Ecto neural progenitor cell (in vitro differentiated cells): ENCODE results near the gene CCDC171.

Experiments
- DNase-seq: peaks from one replicate; pipeline ENCODE4 v3.0.0-alpha.2; 2018; ENCODE audit warnings: low spot score

Gene CCDC171

DNA sequence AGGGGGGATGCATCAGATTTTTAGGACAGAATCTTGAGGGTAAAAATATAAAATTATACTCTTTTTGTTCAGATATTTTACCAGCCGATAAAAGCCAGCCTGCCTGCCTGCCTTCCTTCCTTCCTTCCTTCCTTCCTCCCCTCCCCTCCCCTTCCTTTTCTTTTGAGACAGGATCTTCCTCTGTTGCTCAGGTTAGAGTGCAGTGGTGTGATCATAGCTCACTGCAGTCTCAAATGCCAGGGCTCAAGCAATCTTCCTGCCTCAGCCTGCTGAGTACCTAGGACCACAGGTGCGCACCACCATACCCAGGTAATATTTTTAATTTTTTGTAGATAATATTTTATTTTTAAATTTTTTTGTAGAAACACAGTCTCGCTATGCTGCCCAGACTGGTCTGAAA lies 330.0 kb downstream of the CCDC171 start:
- DNase-seq, result no peak

DNA sequence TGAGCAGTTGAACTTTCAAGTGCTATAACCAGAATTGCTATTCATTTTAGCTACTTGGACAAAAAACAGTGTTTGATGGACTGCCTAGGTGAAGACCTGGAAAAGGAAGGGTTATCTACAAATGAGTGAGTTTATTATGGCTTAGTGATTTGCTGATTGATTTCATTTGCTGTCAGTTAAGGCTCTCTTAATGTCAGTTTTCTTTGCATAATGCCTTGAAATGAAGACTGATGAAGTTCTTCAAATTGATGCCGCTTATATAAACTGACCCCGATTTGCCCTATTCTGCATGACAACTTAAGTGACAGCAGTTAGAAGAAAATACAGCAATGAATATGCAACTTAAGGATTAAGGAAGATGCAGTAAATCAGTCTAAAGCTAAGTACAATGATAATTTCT lies 332.6 kb downstream of the CCDC171 start:
- DNase-seq, result no peak

DNA sequence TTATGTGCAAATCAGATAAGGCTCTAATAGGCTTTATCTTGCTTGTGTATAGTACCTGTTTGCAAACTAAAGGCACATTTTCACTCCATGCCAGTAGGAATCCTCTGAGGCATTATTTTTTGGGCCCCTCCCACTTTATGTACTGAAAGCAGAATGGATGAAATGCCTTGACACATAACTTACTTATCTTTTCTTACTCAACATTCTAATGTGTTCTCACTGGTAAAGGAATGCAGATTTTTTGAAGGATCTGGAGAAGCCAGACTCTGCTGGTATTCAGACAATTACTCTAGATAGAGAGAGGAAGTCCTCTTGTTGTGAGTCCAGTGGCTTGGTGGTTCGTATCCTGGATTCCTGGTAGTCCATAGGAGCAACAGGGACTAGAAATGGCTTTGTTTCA lies 336.7 kb downstream of the CCDC171 start:
- DNase-seq, result no peak

DNA sequence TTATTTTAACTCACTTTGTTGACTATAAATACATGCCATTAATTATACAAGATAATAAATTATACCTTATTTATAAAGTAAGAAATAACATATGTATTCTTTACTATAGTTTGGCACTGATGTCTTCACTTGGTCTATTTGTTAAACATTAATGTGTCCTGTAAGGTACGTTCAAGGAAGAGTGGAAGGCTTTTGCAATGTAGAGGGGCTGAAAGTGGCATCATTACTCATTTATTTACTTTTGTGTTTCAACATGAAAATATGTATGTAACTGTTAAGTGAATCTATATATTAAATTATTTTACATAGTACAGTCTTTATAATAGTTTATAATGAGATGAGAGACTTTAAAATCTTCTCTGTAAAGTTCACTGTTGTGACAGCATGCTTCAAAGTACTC lies 348.7 kb downstream of the CCDC171 start:
- no peak for DNase-seq

DNA sequence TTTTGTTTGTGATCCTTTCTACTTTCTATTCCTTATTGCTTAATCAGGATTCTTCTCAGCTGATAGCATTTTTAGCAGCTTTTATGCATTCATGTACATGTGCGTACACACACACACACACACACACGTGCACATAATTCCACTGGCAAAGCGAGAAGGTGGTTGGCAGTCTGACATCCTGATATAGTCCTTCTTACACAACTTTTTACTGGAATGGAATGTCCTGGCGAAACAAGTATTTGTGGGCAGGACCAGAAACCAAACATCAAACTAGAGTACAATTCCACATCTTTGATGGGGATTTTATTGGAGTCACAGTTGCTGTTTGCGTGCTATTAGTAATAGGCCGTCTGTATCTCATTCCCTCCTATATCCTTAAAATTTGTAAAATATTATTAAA lies 356.5 kb downstream of the CCDC171 start:
- no peak for DNase-seq

DNA sequence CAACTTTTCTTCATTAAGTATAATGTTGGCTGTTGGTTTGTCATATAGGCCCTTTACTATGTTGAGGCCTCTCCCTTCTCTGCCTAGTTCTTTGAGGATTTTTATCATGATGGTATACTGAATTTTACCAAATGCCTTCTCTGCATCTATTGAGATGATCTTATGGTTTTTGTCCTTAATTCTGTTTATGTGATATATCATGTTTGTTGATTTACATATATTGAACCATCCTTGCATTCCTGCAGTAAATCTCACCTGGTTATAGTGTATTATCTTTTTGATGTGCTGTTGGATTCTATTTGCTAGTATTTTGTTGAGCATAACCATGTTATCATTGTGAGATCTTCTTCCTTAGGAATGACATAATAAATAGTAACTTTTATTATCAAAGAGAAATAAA lies 362.9 kb downstream of the CCDC171 start:
- DNase-seq, result no peak

DNA sequence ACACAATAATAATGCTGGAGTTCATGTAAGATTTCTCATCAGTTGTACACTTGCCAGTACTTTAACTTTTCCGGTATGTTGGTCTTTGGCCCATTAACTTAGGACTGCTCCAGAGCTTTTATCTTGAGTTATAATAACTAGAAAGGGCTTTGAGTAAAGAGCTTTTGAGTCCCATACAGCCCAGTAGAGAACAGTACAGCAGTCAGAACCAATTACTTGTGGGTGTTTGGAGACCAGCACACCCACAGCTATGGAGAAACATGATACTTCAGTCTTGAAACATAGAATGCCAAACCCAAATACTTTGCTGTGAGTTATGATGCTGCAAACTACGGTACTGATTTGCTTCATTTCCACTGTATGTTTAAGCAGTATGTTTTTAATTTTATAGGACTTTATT lies 374.3 kb downstream of the CCDC171 start:
- no peak for DNase-seq

DNA sequence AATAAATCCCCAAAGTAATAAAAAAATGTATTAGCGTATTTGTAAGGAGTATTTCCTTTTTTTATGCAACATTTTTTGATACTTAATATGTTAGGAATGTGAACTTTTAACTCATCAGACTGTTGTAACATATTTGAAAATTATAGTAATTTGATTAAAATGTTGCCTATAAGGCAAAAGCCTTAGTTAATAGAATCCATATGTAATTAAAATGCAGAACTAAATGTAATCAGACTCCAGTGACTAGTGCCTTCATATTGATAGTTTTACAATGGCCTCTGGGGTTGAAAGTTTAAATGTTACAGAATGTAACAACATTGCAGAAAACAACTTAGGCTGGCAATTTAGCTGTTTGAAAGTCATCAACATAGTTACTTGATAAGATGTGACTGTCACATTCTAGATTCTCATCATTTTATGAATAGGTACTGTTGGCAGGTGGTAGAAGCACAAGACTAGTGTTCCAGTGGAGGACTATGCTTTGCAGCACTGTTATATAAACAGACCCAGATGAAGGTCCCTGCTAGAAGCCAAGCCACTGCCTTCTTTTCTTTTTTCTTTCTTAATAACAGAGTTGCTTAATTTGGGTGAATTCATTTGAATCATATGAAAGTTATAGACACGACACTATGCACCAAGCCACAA lies 382.9 kb downstream of the CCDC171 start:
- DNase-seq, result no peak

DNA sequence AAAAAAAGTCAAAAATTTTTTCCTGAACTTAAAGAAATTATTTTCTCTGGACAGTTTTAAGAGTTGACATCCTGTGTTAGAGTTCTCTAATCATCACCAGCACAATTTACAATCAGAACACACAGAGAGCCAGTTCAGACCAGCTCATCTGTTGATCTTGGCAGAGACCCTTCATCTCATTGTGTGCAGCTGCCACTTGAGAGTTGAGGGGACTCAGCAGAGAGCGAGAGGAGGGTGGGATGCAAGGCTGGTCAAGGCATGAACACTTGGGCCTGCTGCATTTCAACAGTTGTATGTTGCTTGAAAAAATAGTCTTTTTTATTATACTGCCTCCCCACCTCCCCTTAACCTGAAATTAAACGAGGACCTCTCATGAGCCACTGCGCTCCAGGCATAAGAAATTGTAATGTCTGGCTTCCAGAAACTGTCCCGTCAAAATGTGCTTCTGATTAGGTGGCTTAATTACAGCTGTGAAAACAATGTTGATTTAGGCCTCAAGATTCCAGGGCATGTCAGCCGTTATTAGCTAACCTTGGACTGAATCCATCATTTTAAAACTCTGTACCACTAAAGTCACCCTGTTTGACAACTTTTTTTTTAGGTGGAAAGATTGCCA lies 383.6 kb downstream of the CCDC171 start:
- DNase-seq, result no peak

DNA sequence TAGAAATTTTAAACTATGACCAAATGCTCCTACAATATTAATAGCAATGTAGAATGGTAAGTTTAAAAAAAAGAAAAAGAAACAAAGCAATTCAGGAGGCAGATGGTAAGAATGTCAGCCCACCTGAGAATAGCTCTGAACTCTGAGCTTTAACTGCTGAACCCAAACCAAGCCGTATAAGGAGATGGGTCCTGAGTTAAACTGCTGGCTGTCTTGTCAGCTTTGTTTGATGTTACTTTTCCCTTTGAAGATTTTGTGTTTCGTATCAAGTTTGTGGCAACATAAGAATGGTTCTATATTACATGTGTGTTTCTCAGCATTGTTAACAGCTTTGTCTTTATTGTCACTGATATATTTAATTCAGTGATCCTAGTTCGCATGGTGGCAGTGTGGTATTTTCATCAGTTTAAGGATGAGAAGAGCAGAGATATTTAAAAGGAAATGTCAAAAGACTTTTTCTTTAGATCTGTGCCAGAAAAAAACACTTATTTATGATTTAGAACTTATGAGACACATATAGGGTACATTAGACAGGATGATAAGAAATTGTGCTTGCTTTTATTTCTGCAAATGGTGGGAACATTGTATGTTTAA lies 390.1 kb downstream of the CCDC171 start:
- DNase-seq, result no peak

DNA sequence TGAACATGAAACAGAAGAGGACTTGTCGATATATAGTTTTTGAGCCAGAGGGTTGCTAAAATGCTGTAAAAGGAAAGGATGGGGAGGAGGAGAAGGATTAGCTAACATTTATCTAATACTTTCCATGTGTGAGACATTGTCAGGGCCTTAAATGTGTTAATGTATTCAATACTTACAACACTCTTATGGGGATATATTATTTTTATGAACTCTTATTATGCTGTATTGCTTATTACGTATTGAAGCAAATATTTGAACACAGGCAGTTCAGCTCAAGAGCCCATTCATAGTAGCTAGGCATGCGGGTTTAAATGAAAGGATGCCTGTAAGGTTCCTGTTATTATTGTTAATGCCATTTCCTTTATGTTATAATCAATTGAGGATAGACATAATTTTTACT lies 391.5 kb downstream of the CCDC171 start:
- DNase-seq, result no peak

DNA sequence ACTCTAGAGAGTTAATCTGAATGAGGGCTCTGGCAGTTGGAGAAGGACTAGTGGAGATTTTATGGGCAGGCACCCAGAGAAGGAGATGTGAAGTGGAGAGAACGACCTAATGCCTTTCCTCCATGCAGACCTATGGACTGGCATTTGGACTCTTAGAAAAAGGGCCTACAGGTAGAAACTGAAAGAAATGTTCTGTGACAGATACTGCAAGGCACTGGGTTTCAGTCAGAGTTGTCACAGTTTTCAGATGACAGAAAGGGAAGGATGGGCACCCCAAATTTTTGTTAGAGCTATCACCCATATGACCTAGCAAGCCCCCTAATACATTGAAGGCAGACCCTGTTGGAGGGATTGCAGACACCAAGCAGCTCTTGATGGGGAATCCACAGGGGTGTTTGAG lies 406.8 kb downstream of the CCDC171 start:
- DNase-seq, result no peak

DNA sequence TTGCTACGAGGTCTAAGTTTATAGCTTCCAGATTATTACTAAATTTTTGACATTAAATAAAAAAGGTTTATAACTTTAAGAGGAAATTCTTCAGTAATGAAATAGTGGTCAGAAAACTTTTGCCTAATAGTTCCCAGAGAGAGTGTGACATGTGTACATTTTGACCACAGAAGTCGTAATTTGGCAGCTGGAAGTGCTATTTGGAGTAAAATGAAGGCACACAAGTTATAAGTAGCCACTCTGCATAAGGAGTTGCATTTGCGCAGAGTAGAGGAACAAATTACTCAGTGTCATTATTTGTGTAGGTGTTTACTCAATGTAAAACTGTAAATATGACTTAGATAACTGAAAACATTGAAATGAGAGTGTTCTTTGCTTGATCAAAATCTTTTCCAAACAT lies 408.4 kb downstream of the CCDC171 start:
- no peak for DNase-seq

DNA sequence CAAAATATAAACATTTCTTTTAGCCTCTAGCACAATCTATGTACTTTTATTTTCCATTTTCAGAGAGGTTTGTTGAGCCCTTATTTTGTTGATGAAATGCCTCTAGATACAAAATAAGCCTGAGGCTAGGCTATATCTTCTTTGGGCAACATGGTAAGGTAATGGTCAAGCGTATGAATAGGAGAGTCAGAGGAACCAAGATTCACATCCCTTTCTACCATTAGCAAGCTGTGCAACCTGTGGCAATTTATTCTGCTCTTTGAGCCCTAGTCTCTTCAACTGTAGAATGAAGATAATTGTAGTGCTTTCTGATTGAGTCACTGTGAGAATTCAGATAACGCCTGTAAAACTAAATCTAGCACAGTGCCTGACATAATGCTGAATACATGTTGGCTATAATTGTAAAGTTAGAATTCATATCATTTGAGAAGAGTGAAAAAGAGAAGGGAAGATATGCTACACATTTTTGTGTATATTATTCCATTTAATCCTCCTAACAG lies 412.5 kb downstream of the CCDC171 start:
- no peak for DNase-seq

DNA sequence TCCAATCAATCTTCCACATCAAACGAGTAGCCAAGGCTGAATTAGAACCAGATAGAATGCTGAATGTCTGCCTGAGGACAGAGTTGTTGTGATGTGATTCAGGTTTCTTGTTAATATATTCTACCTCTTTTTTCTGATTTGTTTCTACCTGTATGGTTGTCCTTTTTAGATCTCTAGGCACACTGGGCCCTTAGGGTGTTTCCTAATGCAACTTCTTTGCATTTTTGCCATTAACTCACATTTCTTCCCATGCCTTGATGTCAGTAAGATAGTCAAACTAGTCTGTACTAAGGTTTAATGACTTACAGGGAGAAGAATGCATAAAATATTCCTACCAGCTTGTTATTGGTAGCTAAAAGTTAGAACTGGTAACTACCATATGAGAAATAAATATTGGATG lies 413.6 kb downstream of the CCDC171 start:
- DNase-seq, result no peak

DNA sequence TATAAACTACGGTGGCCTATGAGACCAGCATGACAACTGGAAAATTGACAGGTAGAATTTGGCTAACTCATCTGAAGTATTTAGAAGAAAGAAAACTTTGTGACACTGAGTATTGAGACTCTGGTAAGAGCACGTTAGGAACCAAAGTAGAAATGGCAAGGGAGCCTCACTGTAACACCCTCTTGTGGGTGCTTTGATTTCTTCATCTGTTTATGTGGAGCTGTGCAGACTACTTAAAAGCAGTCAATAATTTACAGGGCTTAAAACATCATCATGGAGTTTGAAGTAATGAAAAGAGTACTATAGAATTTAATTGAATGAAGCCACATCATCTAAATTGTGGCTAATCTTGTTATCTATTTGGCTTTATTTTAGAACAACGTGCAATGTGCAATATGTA lies 414.2 kb downstream of the CCDC171 start:
- no peak for DNase-seq

DNA sequence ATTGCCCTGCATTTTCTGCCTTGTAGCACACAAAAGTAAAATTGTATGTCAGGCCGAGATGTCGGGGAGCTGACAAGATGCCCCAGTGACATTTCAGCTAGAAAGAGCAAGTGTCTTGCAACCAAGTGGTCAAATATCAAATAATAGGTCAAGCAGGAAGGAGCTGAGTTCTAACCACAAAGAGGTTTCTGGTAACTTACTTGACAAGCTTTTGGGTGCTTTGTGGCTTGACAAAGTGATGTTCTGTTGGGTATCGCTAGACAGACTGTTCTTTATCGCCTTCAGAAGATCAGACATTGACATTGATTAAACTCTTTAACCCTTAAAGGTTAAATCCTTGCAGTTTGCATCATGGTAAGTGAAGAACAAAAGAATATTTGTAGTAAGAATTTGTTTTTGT lies 419.9 kb downstream of the CCDC171 start:
- no peak for DNase-seq

DNA sequence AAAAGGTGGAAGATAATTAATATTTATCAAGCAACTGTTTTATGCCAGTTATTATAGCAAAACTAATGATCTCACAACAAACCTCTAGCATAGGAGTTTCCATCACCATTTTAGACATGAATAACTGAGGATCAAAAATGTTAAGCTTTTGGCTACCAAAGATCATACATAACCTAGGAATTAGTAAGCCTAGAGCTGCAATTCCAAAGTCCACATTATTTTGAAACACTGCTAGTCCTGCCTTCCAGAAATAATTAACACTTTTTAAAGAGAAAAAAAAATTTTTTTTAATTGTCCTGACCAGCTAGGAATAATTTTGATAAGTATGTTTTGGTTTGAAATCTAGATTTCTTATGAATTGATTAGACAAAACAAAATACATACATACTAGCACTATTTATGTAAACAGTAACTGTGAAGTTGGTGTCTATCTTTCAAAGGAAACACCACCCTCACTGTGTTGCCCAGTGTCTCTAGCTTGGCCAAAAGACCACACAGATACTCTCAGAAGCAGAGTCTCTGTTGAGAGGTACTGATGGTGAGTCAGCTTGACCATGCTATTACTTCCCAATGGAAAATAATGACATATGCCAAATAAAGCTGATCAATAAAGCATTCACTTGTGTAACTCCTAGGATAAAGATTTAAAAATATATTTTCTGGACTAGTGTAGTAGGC lies 422.4 kb downstream of the CCDC171 start:
- DNase-seq, result no peak

DNA sequence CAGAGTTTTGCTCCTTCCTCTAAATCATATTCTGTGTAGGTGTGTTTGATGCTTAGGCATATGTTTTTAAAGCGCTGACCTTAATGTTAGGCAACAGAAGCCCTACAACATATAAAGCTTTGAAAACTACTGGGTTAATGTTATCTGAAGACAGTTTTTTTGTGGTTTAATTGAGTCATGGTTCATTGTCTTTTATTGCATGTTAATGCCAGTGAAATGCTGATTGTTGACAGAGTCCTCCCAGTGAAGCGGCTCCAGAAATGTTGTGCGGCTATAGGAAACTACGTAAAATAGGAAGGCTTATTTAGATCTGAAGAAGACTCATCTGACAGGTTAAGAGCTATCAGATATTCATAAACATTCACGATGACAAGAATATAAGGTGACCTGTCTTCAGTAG lies 424.6 kb downstream of the CCDC171 start:
- DNase-seq, result no peak

DNA sequence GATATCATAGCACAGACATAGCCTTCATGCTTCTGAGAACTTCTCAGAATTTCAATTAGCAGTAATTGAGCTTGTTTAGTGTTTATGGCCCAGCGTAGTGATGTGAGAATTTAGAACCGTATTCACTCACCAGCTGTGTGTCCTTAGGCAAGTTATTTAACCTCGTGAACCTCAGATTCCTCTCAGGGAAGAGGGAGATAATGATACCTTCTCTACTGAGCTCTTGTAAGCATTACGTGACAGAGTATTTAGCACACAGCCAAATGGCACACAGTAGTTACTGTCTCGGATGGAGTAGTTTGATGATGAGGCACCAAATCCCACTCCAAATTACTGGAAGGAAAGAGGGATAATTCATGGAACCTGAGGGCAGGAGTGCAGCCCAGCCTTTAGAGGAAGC lies 429.3 kb downstream of the CCDC171 start:
- no peak for DNase-seq

DNA sequence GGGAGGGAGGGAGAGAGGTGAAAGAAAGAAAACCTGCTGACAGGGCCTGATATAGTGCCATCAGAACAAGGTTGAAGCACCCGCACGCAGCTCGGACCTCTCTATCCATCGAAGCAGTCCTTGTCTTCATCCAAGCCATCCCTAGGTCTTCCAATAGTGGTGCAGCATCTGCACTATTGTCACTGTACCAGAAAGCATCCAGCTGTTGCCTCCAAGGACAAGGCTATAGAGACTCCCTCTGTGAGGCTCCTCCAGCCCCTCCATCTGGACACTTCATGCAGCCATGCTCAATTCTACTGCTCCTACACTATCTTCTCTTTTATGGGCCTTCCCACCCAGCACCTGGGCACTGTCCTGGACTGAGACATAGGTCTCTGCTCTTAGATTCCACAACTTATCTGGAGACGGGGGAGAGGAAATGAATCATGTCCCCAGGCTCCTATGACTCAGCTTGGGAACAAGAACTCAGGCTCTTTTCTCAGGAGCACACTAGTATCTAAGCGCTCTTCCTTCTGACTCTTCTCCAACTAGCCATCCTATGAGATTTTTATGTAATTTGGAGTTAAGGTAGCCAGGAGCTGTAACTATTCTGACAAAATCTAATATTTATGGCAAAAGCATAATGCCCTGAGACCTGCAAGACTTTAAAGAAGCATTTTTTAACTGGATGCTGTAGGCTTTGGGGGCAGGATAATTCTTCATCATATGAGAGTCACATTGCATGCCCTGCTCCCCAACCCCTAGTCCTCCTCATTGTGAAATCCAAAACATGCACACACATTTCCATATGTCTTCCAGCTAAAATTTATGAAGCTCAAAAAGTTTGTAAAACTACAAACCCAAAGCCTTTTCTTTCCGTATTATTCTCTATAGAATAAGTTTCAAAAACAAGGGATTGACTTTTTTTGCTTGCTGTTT lies 446.8 kb downstream of the CCDC171 start:
- no peak for DNase-seq

DNA sequence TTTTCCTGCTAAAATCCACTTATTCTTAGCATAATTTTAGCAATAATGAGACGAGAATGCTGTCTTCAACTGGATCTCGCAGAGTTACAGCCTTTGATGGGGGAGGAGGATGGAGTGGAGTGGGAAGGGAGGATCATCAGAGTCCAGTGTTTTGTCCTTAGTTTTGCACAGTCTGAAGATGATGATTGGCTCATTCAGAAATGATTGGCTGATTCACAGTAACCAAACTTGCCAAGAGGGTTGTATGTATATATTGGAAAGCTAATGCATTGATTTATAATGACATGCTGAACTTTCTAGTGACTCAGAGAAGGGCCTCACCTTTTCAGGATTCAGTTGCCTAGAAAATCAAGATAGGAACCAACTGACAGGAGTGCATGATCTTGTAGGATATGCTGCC lies 448.0 kb downstream of the CCDC171 start:
- no peak for DNase-seq
